Sigmoid colon (tissue), 7 donors: ENCODE measurements around the gene MPZ. TPM values are rescaled to one million over a fixed set of nuclear protein-coding genes. Genes with fewer than 3 reads are reported as not detected.
A peak's percentile ranks its signal among the peaks of the same experiment; 100 is the strongest.
"Not testable (repeated sequence)": the region's sequence is repeated elsewhere in the genome, so short reads cannot be mapped to it uniquely, and the experiment has no call there.

ENCODE experiments used
- DNase-seq: peaks from one replicate; pipeline ENCODE4 v3.0.0-alpha.2; 2019
- H3K27ac ChIP-seq, 4 donors: fragments of 200-600 bp; sonication (generic); one replicate each; pipeline ENCODE4 v1.5.1; 2016 to 2019; ENCODE audit warnings: mild to moderate bottlenecking in 1 of 4
- H3K27me3 ChIP-seq, 3 donors: fragments of 200-600 bp; sonication (generic); one replicate each; pipeline ENCODE4 v1.5.1; 2019; ENCODE audit warnings: mild to moderate bottlenecking in 1 of 3
- H3K36me3 ChIP-seq, 4 donors: fragments of 200-600 bp; sonication (generic); one replicate each; pipeline ENCODE4 v1.5.1; 2016 to 2019
- H3K4me1 ChIP-seq, 4 donors: fragments of 200-600 bp; sonication (generic); one replicate each; pipeline ENCODE4 v1.5.1; 2017 to 2019
- H3K4me3 ChIP-seq, 4 donors: fragments of 200-600 bp; sonication (generic); one replicate each; pipeline ENCODE4 v1.5.1; 2017 to 2019; ENCODE audit warnings: mild to moderate bottlenecking in 2 of 4, moderate library complexity in 1 of 4
- H3K9me3 ChIP-seq, 4 donors: fragments of 200-600 bp in 3 of 4; sonication (generic) in 3 of 4; one replicate each; pipeline versions ENCODE4 v1.5.1 to v1.6.1; 2013 to 2019
- CTCF ChIP-seq, 4 experiments: fragments of 450-650 bp in 3 of 4; fragments of 200-600 bp in 1 of 4; IDR thresholded peaks; one replicate each; pipeline ENCODE4 v1.5.1; 2016 to 2019; ENCODE audit warnings: antibody characterized with exemption in 4 of 4, mild to moderate bottlenecking in 3 of 4, moderate library complexity in 2 of 4
- EP300 ChIP-seq, 4 donors: sonication (generic); formaldehyde crosslinking; IDR thresholded peaks; one replicate each; pipeline ENCODE4 v1.6.1; 2017; ENCODE audit warnings: antibody characterized with exemption in 4 of 4
- POLR2A ChIP-seq, 2 donors: fragments of 450-650 bp; IDR thresholded peaks; one replicate each; pipeline ENCODE4 v1.6.1; 2016; ENCODE audit warnings: antibody characterized with exemption in 2 of 2, mild to moderate bottlenecking in 2 of 2, moderate library complexity in 2 of 2
- POLR2AphosphoS5 ChIP-seq, 4 donors: sonication (generic); formaldehyde crosslinking; IDR thresholded peaks; one replicate each; pipeline ENCODE4 v1.6.1; 2017; ENCODE audit warnings: antibody characterized with exemption in 4 of 4
- WGBS, 2 donors: extraction: QIAGEN DNeasy Blood & Tissue Kit; methylation state at CpG; one replicate each; pipeline ENCODE4 v1.1.7; 2013; 5-methylcytosine and 5-hydroxymethylcytosine counted together
- intact Hi-C: fragments of 100-400 bp; cut with DNase I; formaldehyde crosslinking; loops from one replicate; pipeline ENCODE4 v1.15.1; 2023
- polyA plus RNA-seq, 3 donors: library from polyadenylated mRNA; stranded (reverse); fragments of 200-250 nt; gene quantifications; one replicate each; pipeline ENCODE4 v1.2.3, GENCODE V29; 2013
- total RNA-seq, 4 donors: library from RNA; depleted of rRNA; stranded (reverse); fragments of >200 nt; gene quantifications; one replicate each; pipeline ENCODE4 v1.1.0, GENCODE V29; 2016
- donor health status: healthy with polysubstance abuse.
- donor health status: Bipolar disorder and iron deficiency.
- donor health status: healthy.

The MPZ gene
- total and polyA plus RNA-seq, 7 donors = 1.2 to 10.0 (median 4.1) TPM

GRCh38 chr1:161260376-161261260 is 49.1 kb downstream of the MPZ start:
- peaks cover 0 to 12% (median 10%) of the 10 kb centered on the region in 4 donors for H3K9me3 ChIP-seq
- DNase-seq = no peak
- 38 to 47% methylated on average over 9 of the region's 9 CpGs for WGBS, 2 donors
- no peaks in the 10 kb centered on the region for H3K36me3 ChIP-seq
- intact Hi-C loops = no loop called here
- peak overlapping the region in 1 of 4 donors; percentile 20 for H3K27ac ChIP-seq
- H3K4me1 ChIP-seq = peaks cover 0 to 26% (median 12%) of the 10 kb centered on the region in 4 donors
- peaks cover 0 to 34% (median 25%) of the 10 kb centered on the region in 3 donors for H3K27me3 ChIP-seq
- no peak for TF ChIP-seq POLR2A (IDR thresholded peaks at IDR 0.05)
- TF ChIP-seq EP300 (IDR thresholded peaks at IDR 0.05) = no peak
- no peak for TF ChIP-seq POLR2AphosphoS5 (IDR thresholded peaks at IDR 0.05)
- TF ChIP-seq CTCF (IDR thresholded peaks at IDR 0.05) = no peak
- H3K4me3 ChIP-seq = no peak overlapping the region

- H3K4me1 ChIP-seq = peaks cover 0 to 26% (median 12%) of the 10 kb centered on the region in 4 donors
- peaks cover 0 to 12% (median 10%) of the 10 kb centered on the region in 4 donors for H3K9me3 ChIP-seq
- TF ChIP-seq POLR2A (IDR thresholded peaks at IDR 0.05) (no peak), POLR2AphosphoS5 (IDR thresholded peaks at IDR 0.05) (no peak), CTCF (IDR thresholded peaks at IDR 0.05) (no peak), EP300 (IDR thresholded peaks at IDR 0.05) (no peak)
- no peak for DNase-seq
- peak overlapping the region in 1 of 4 donors; percentile 69 for H3K27ac ChIP-seq
- H3K36me3 ChIP-seq = no peaks in the 10 kb centered on the region
- 63 to 72% methylated on average over 1 of the region's 1 CpG for WGBS, 2 donors
- intact Hi-C loops = no loop called here
- H3K4me3 ChIP-seq = no peak overlapping the region
- H3K27me3 ChIP-seq = peaks cover 0 to 34% (median 25%) of the 10 kb centered on the region in 3 donors
Observed at GRCh38 chr1:161259765-161260164, 50.0 kb downstream of the MPZ start.

DNA sequence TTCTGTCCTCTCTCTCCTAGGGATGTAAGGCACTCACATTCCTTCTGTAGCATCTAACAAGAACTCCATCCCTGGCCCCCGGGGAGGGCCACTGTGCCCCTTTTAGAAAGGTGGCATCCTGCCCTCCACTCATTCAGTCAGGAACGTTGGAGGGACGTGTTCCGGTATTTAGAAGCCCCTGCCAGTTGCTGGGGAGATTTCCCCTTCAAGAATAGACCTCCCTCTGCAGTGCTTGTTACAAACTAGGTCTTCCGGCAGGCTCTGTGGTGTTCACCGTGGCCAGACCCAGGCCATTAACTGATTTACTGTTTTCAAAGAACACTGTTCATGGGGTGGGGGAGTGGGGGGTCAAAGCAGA is 50.4 kb downstream of the MPZ start:
- Histone ChIP-seq H3K36me3 (no peaks in the 10 kb centered on the region), H3K27me3 (peaks cover 0 to 34% (median 25%) of the 10 kb centered on the region in 3 donors), H3K27ac (peak overlapping the region in 1 of 4 donors; percentile 69), H3K4me1 (peaks cover 0 to 26% (median 12%) of the 10 kb centered on the region in 4 donors), H3K9me3 (peaks cover 0 to 12% (median 10%) of the 10 kb centered on the region in 4 donors), H3K4me3 (peak overlapping the region in 3 of 4 donors; percentile 45 to 60 (median 59))
- no peak for DNase-seq
- 48 to 55% methylated on average over 6 of the region's 6 CpGs for WGBS, 2 donors
- intact Hi-C loops = no loop called here
- TF ChIP-seq POLR2AphosphoS5 (IDR thresholded peaks at IDR 0.05) (no peak), CTCF (IDR thresholded peaks at IDR 0.05) (no peak), EP300 (IDR thresholded peaks at IDR 0.05) (no peak), POLR2A (IDR thresholded peaks at IDR 0.05) (no peak)

- peaks cover 0 to 12% (median 10%) of the 10 kb centered on the region in 4 donors for H3K9me3 ChIP-seq
- H3K27me3 ChIP-seq = peaks cover 0 to 34% (median 25%) of the 10 kb centered on the region in 3 donors
- TF ChIP-seq CTCF (IDR thresholded peaks at IDR 0.05) = no peak
- no peak for TF ChIP-seq POLR2A (IDR thresholded peaks at IDR 0.05)
- TF ChIP-seq POLR2AphosphoS5 (IDR thresholded peaks at IDR 0.05) = peak in 3 of 4 donors; percentile 18 to 51 (median 32)
- WGBS, 2 donors = 4 to 6% methylated on average over 62 of the region's 62 CpGs
- peaks cover 0 to 26% (median 12%) of the 10 kb centered on the region in 4 donors for H3K4me1 ChIP-seq
- intact Hi-C loops = no loop called here
- H3K4me3 ChIP-seq = peak within 1 kb of the TSS; percentile 45 to 60 (median 54)
- peak within 1 kb of the TSS; percentile 44 to 69 (median 55) for H3K27ac ChIP-seq
- H3K36me3 ChIP-seq = no peaks in the 10 kb centered on the region
- DNase-seq = peak; percentile 84
Observed at GRCh38 chr1:161258439-161259344, 51.1 kb downstream of the MPZ start, which contains the start of gene PCP4L1. Gene PCP4L1, plus strand, starts transcription at chr1:161258745. Its CDS starts 230 bp downstream, at chr1:161258975.

DNA sequence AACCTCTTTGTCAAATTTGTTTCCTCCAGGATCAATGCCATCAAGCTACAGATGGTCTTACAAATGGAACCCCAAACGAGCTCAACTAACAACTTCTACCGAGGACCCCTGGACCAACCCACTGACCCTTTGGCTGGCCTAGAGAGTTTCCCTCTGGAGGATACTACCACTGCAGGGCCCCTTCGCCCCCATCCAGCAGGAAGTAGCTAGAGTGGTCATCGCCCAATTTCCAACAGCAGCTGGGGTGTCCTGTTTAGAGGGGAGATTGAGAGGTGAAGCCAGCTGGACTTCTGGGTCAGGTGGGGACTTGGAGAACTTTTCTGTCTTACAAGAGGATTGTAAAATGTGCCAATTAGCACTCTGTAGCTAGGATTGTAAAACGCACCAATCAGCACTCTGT is 52.7 kb downstream of the MPZ start:
- intact Hi-C loops, H3K27ac ChIP-seq, H3K36me3 ChIP-seq, DNase-seq, H3K4me3 ChIP-seq: not testable (repeated sequence)
- Histone ChIP-seq H3K4me1 (peaks cover 0 to 26% (median 12%) of the 10 kb centered on the region in 4 donors), H3K27me3 (peaks cover 0 to 34% (median 25%) of the 10 kb centered on the region in 3 donors), H3K9me3 (peaks cover 0 to 12% (median 10%) of the 10 kb centered on the region in 4 donors)
- 91 to 96% methylated on average over 5 of the region's 5 CpGs for WGBS, 2 donors

- H3K27ac ChIP-seq, intact Hi-C loops, H3K36me3 ChIP-seq, H3K4me3 ChIP-seq, DNase-seq: not testable (repeated sequence)
- peaks cover 0 to 18% (median 12%) of the 10 kb centered on the region in 4 donors for H3K4me1 ChIP-seq
- peaks cover 0 to 12% (median 10%) of the 10 kb centered on the region in 4 donors for H3K9me3 ChIP-seq
- peaks cover 0 to 34% (median 25%) of the 10 kb centered on the region in 3 donors for H3K27me3 ChIP-seq
- 84 to 88% methylated on average over 4 of the region's 4 CpGs for WGBS, 2 donors
Observed at GRCh38 chr1:161255955-161256520, 53.7 kb downstream of the MPZ start.
